H1 (cell line): Measurements from ENCODE around the gene CKB.

Experiments used
- CHD1 ChIP-seq: IDR thresholded peaks from 2 replicates; pipeline ENCODE4 v1.6.1; 2012; ENCODE audit warnings: low read depth, low read length, improper control_type of control experiment
- CREB1 ChIP-seq: IDR thresholded peaks from 2 replicates; pipeline ENCODE4 v1.6.1; 2012; ENCODE audit warnings: inconsistent platforms
- EGR1 ChIP-seq: IDR thresholded peaks from 2 replicates; pipeline ENCODE4 v1.6.1; 2011; ENCODE audit warnings: low read depth, low read length, borderline replicate concordance
- GABPA ChIP-seq: IDR thresholded peaks from 2 replicates; pipeline ENCODE4 v1.6.1; 2011; ENCODE audit warnings: mild to moderate bottlenecking, low read length, moderate library complexity, borderline replicate concordance; ENCODE audit not compliant: insufficient read depth
- POLR2A ChIP-seq, 2 experiments: IDR thresholded peaks; 1 replicate in 1 of 2; 2 replicates in 1 of 2; pipeline ENCODE4 v1.6.1; 2011; ENCODE audit warnings: low read depth in 2 of 2, low read length in 2 of 2, mild to moderate bottlenecking in 2 of 2; ENCODE audit errors: control extremely low read depth in 1 of 2
- POLR2AphosphoS5 ChIP-seq: IDR thresholded peaks from 2 replicates; pipeline ENCODE4 v1.6.1; 2011; ENCODE audit warnings: low read depth, low read length
- RFX5 ChIP-seq: IDR thresholded peaks from 2 replicates; pipeline ENCODE4 v1.6.1; 2011; ENCODE audit warnings: low read depth, low read length, improper control_type of control experiment, borderline replicate concordance
- SRF ChIP-seq: IDR thresholded peaks from 2 replicates; pipeline ENCODE4 v1.6.1; 2011; ENCODE audit warnings: mild to moderate bottlenecking, low read depth, low read length, moderate library complexity
- TF ChIP-seq, protein P1 (sequence below), 3 experiments: IDR thresholded peaks; 1 replicate in 2 of 3; 2 replicates in 1 of 3; pipeline versions ENCODE4 v1.5.1 to v1.6.1; 2011; ENCODE audit warnings: low read length in 3 of 3, mild to moderate bottlenecking in 3 of 3, inconsistent platforms in 2 of 3, low read depth in 1 of 3, moderate library complexity in 1 of 3; ENCODE audit not compliant: insufficient read depth in 1 of 3; ENCODE audit errors: control extremely low read depth in 1 of 3

DNA sequence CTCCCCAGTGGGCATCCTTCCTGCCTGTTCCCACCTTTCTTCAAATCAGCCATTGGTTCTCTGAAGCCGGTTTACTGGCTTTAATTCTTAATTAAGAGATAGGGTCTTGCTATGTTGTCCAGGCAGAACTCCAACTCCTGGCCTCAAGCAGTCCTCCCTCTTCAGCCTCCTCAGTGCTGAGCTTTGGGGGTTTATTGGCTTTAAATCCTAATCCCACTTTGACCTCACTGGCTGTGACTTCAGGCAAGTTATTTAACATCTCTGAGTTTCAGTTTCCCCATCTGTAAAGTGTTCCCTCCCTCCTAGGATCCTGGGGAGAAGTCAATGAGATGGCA lies 4.3 kb upstream of the CKB start:
- TF ChIP-seq CREB1 (no peak), RFX5 (no peak), EGR1 (no peak), POLR2AphosphoS5 (no peak), CHD1 (no peak), POLR2A (IDR thresholded peaks at IDR 0.05; ENCODE audit: control extremely low read depth in 1 of 2, low read depth in 2 of 2, low read length in 2 of 2) (no peak), SRF (no peak), GABPA (no peak)
- TF ChIP-seq, protein P1, sequence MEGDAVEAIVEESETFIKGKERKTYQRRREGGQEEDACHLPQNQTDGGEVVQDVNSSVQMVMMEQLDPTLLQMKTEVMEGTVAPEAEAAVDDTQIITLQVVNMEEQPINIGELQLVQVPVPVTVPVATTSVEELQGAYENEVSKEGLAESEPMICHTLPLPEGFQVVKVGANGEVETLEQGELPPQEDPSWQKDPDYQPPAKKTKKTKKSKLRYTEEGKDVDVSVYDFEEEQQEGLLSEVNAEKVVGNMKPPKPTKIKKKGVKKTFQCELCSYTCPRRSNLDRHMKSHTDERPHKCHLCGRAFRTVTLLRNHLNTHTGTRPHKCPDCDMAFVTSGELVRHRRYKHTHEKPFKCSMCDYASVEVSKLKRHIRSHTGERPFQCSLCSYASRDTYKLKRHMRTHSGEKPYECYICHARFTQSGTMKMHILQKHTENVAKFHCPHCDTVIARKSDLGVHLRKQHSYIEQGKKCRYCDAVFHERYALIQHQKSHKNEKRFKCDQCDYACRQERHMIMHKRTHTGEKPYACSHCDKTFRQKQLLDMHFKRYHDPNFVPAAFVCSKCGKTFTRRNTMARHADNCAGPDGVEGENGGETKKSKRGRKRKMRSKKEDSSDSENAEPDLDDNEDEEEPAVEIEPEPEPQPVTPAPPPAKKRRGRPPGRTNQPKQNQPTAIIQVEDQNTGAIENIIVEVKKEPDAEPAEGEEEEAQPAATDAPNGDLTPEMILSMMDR (IDR thresholded peaks at IDR 0.05; ENCODE audit: control extremely low read depth in 1 of 3, insufficient read depth in 1 of 3, low read depth in 1 of 3, low read length in 3 of 3) = no peak
